Nephron progenitor cell (in vitro differentiated cells): Measurements from ENCODE around the gene UBE2I.

Source experiments
- DNase-seq: peaks from one replicate; pipeline ENCODE4 v3.0.0; 2021
- H3K27ac Mint-ChIP-seq: 2 replicates; pipeline ENCODE4 v1.8.0; 2021; ENCODE audit warnings: mild to moderate bottlenecking, moderate library complexity, mixed read lengths
- H3K27me3 Mint-ChIP-seq: 2 replicates; pipeline ENCODE4 v1.8.0; 2021; ENCODE audit warnings: mild to moderate bottlenecking, low read depth, mixed read lengths; ENCODE audit not compliant: poor library complexity
- H3K36me3 Mint-ChIP-seq: 2 replicates; pipeline ENCODE4 v1.8.0; 2021; ENCODE audit warnings: low read depth, mixed read lengths
- H3K4me1 Mint-ChIP-seq: 2 replicates; pipeline ENCODE4 v1.8.0; 2021; ENCODE audit warnings: mixed read lengths
- H3K4me3 Mint-ChIP-seq: 2 replicates; pipeline ENCODE4 v1.8.0; 2021; ENCODE audit warnings: mild to moderate bottlenecking, moderate library complexity, mixed read lengths
- H3K9me3 Mint-ChIP-seq: 2 replicates; pipeline ENCODE4 v1.8.0; 2021; ENCODE audit warnings: mild to moderate bottlenecking, moderate library complexity, mixed read lengths
- CTCF ChIP-seq: fragments of 200-600 bp; sonication (generic); IDR thresholded peaks from 2 replicates; pipeline ENCODE4 v1.5.0; 2021; ENCODE audit warnings: antibody characterized with exemption

Gene UBE2I

GRCh38 chr16:1276580-1276878 lies 32.9 kb upstream of the UBE2I start:
- peaks cover 29% of the 10 kb centered on the region for H3K27me3 Mint-ChIP-seq
- no peak overlapping the region for H3K4me3 Mint-ChIP-seq
- no peak for DNase-seq
- H3K36me3 Mint-ChIP-seq: no peaks in the 10 kb centered on the region
- no peak for TF ChIP-seq CTCF
- H3K9me3 Mint-ChIP-seq: no peaks in the 10 kb centered on the region
- H3K27ac Mint-ChIP-seq: no peak overlapping the region
- H3K4me1 Mint-ChIP-seq: peaks cover 50% of the 10 kb centered on the region

- H3K27ac Mint-ChIP-seq: no peak overlapping the region
- no peaks in the 10 kb centered on the region for H3K36me3 Mint-ChIP-seq
- no peak for DNase-seq
- no peak for TF ChIP-seq CTCF
- peaks cover 52% of the 10 kb centered on the region for H3K4me1 Mint-ChIP-seq
- no peak overlapping the region for H3K4me3 Mint-ChIP-seq
- peaks cover 29% of the 10 kb centered on the region for H3K27me3 Mint-ChIP-seq
- H3K9me3 Mint-ChIP-seq: no peaks in the 10 kb centered on the region
These were observed 32.3 kb upstream of the UBE2I start for GRCh38 chr16:1277151-1277598.

- TF ChIP-seq CTCF: no peak
- Mint-ChIP-seq H3K36me3 (no peaks in the 10 kb centered on the region), H3K27me3 (peaks cover 29% of the 10 kb centered on the region), H3K9me3 (no peaks in the 10 kb centered on the region), H3K27ac (no peak overlapping the region), H3K4me1 (peaks cover 56% of the 10 kb centered on the region), H3K4me3 (peak overlapping the region; percentile 25)
- no peak for DNase-seq
These were observed 31.7 kb upstream of the UBE2I start for GRCh38 chr16:1277617-1278282.

GRCh38 chr16:1278477-1278876 lies 31.0 kb upstream of the UBE2I start:
- peak; percentile 12 for TF ChIP-seq CTCF
- Mint-ChIP-seq H3K27me3 (peaks cover 22% of the 10 kb centered on the region), H3K36me3 (no peaks in the 10 kb centered on the region), H3K4me3 (peak overlapping the region; percentile 23), H3K4me1 (peaks cover 64% of the 10 kb centered on the region), H3K9me3 (no peaks in the 10 kb centered on the region), H3K27ac (no peak overlapping the region)
- DNase-seq: peak; percentile 77

GRCh38 chr16:1279081-1279944 lies 30.1 kb upstream of the UBE2I start:
- H3K27ac Mint-ChIP-seq: no peak overlapping the region
- TF ChIP-seq CTCF: no peak
- DNase-seq: no peak
- H3K4me1 Mint-ChIP-seq: peaks cover 72% of the 10 kb centered on the region
- H3K27me3 Mint-ChIP-seq: peaks cover 17% of the 10 kb centered on the region
- no peaks in the 10 kb centered on the region for H3K36me3 Mint-ChIP-seq
- no peaks in the 10 kb centered on the region for H3K9me3 Mint-ChIP-seq
- no peak overlapping the region for H3K4me3 Mint-ChIP-seq
